ENCODE measurements around the gene TEDC1.

DNA sequence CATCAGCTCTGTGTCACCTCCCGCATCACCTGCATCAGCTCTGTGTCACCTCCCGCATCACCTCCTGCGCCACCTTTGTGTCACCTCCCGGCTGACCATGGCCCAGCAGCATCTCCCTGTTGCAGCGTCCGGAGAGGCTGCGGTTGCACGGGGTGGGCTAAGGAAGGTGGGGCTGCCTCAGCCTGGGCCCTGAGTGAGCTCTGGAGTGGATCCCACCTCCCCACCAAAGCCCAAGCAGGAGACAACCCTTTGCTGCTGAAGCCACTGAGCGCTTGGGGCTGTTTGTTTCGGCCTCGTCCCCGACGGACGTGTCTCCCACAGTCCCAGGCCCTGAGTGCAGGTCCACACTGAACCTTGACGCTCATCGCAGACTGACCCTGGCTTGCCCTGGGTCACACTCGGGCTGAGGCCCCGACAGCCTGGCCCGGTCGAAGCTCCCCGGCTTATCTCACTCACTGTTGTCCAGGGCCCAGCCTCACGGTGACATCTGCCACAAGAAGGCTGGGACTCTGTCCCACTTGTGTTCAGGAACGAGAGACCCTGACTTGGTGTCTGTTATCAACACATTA is 47.5 kb downstream of the TEDC1 start:
- TF ChIP-seq, protein P1, sequence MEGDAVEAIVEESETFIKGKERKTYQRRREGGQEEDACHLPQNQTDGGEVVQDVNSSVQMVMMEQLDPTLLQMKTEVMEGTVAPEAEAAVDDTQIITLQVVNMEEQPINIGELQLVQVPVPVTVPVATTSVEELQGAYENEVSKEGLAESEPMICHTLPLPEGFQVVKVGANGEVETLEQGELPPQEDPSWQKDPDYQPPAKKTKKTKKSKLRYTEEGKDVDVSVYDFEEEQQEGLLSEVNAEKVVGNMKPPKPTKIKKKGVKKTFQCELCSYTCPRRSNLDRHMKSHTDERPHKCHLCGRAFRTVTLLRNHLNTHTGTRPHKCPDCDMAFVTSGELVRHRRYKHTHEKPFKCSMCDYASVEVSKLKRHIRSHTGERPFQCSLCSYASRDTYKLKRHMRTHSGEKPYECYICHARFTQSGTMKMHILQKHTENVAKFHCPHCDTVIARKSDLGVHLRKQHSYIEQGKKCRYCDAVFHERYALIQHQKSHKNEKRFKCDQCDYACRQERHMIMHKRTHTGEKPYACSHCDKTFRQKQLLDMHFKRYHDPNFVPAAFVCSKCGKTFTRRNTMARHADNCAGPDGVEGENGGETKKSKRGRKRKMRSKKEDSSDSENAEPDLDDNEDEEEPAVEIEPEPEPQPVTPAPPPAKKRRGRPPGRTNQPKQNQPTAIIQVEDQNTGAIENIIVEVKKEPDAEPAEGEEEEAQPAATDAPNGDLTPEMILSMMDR (IDR thresholded peaks at IDR 0.05; ENCODE audit: low read length): no peak
- no peak for TF ChIP-seq EZH2phosphoT487 (IDR thresholded peaks at IDR 0.05; ENCODE audit: low read length)
- no peak for TF ChIP-seq EZH2 (optimal IDR thresholded peaks at IDR 0.05; ENCODE audit: low read depth, low read length)
